AG10803 (cell line): ENCODE measurements around the gene CDC23.
"Not testable (repeated sequence)": the region's sequence is repeated elsewhere in the genome, so short reads cannot be mapped to it uniquely, and the experiment has no call there.

ENCODE experiments used
- DNase-seq: peaks from one replicate; pipeline ENCODE4 v3.0.0; 2010; ENCODE audit warnings: low read depth
- H3K4me3 ChIP-seq: 2 replicates; pipeline ENCODE4 v1.5.1; 2011; ENCODE audit warnings: mild to moderate bottlenecking, low read length, control low read depth
- TF ChIP-seq, protein P1 (sequence below): conservative IDR thresholded peaks from 2 replicates; pipeline ENCODE4 v1.5.1; 2011; ENCODE audit warnings: mild to moderate bottlenecking, low read length, control low read depth, inconsistent platforms

Gene CDC23

GRCh38 chr5:138213161-138214029 lies at the start of gene CDC23:
CDC23 (minus strand) TSS chr5:138213323; CDS start chr5:138213312, 11 bp downstream.
- TF ChIP-seq, protein P1, sequence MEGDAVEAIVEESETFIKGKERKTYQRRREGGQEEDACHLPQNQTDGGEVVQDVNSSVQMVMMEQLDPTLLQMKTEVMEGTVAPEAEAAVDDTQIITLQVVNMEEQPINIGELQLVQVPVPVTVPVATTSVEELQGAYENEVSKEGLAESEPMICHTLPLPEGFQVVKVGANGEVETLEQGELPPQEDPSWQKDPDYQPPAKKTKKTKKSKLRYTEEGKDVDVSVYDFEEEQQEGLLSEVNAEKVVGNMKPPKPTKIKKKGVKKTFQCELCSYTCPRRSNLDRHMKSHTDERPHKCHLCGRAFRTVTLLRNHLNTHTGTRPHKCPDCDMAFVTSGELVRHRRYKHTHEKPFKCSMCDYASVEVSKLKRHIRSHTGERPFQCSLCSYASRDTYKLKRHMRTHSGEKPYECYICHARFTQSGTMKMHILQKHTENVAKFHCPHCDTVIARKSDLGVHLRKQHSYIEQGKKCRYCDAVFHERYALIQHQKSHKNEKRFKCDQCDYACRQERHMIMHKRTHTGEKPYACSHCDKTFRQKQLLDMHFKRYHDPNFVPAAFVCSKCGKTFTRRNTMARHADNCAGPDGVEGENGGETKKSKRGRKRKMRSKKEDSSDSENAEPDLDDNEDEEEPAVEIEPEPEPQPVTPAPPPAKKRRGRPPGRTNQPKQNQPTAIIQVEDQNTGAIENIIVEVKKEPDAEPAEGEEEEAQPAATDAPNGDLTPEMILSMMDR: no peak
- peak within 1 kb of the TSS; percentile 81 for H3K4me3 ChIP-seq
- peak; percentile 97 for DNase-seq

GRCh38 chr5:138258704-138259292 lies 45.7 kb upstream of the CDC23 start:
- TF ChIP-seq, protein P1: no peak
- no peak overlapping the region for H3K4me3 ChIP-seq
- no peak for DNase-seq

GRCh38 chr5:138257583-138257982 lies 44.5 kb upstream of the CDC23 start:
- TF ChIP-seq, protein P1: no peak

GRCh38 chr5:138252944-138253343 lies 39.8 kb upstream of the CDC23 start:
- no peak for DNase-seq
- TF ChIP-seq, protein P1: no peak
- no peak overlapping the region for H3K4me3 ChIP-seq

More at GRCh38 chr5:138257583-138257982, 44.5 kb upstream of the CDC23 start:
- no peak for DNase-seq
- no peak overlapping the region for H3K4me3 ChIP-seq

- not testable (repeated sequence) for DNase-seq, H3K4me3 ChIP-seq
Measured at GRCh38 chr5:138247800-138248199, 34.7 kb upstream of the CDC23 start.

DNA sequence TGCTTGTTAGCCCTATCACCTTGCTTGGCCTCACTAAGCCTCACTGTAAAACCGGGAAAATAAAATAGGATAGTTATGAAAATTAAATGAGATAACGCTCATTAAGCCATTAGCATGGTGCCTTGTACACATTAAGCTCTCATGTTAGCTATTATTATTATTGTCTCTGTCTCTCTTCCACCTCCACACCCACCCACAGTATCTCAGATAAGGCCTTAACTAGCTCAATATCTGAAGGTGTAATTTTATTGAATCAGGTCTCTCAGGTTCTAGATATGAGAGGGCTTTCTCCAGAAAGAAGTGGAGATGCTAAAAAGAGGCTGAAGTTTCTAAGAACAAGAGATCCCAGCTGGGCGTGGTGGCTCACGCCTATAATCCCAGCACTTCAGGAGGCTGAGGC lies 33.7 kb upstream of the CDC23 start:
- TF ChIP-seq, protein P1: no peak
- DNase-seq: no peak
- no peak overlapping the region for H3K4me3 ChIP-seq

DNA sequence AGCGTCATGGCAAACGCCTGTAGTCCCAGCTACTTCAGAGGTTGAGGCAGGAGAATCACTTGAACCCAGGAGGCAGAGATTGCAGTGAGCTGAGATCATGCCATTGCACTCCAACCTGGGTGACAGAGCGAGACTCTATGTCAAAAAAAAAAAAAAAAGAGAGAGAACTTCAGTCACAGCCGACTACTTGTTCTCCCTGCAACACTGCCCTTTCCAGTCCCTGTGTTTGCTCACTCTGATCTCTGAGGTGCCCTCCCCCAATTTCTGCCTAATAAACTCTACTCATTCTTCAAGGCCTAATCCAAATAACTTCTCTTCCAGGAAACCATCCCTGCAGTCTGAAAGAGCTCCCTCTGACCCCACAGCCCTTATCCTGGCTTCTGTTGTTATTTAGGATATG lies 33.2 kb upstream of the CDC23 start:
- no peak for DNase-seq
- no peak overlapping the region for H3K4me3 ChIP-seq
- TF ChIP-seq, protein P1: no peak
